ENCODE results near the gene TMEM134.
"Not testable (repeated sequence)": the region's sequence is repeated elsewhere in the genome, so short reads cannot be mapped to it uniquely, and the experiment has no call there.

Gene TMEM134

GRCh38 chr11:67485873-67486361 is 16.9 kb upstream of the TMEM134 start:
- not testable (repeated sequence) for DNase-seq (ENCODE audit: low read depth)

- DNase-seq (ENCODE audit: low read depth) = peak; percentile 48
These were observed 15.8 kb upstream of the TMEM134 start for GRCh38 chr11:67484847-67485311.

GRCh38 chr11:67483831-67484665 is 15.0 kb upstream of the TMEM134 start:
- DNase-seq (ENCODE audit: low read depth) = no peak

GRCh38 chr11:67482827-67483798 is 14.1 kb upstream of the TMEM134 start, which contains the start of gene AIP:
Gene AIP, plus strand, starts transcription at chr11:67483026. Its CDS starts 133 bp downstream, at chr11:67483159.
- DNase-seq (ENCODE audit: low read depth) = peak; percentile 94

- no peak for DNase-seq (ENCODE audit: low read depth)
These were observed 13.3 kb upstream of the TMEM134 start for GRCh38 chr11:67482275-67482826.

GRCh38 chr11:67477344-67478050 is 8.4 kb upstream of the TMEM134 start:
- not testable (repeated sequence) for DNase-seq (ENCODE audit: low read depth)

GRCh38 chr11:67476692-67477091 is 7.6 kb upstream of the TMEM134 start:
- DNase-seq (ENCODE audit: low read depth) = not testable (repeated sequence)

- no peak for DNase-seq (ENCODE audit: low read depth)
These were observed 3.8 kb upstream of the TMEM134 start for GRCh38 chr11:67472882-67473281.

- no peak for DNase-seq (ENCODE audit: low read depth)
These were observed 1.4 kb upstream of the TMEM134 start for GRCh38 chr11:67470337-67471002.

GRCh38 chr11:67469508-67469811 is 409 bp upstream of the TMEM134 start:
- DNase-seq (ENCODE audit: low read depth) = no peak

GRCh38 chr11:67468456-67468758 is 644 bp downstream of the TMEM134 start:
- no peak for DNase-seq (ENCODE audit: low read depth)

GRCh38 chr11:67468056-67468455 is 995 bp downstream of the TMEM134 start:
- DNase-seq (ENCODE audit: low read depth) = no peak

- DNase-seq (ENCODE audit: low read depth) = no peak
These were observed 1.9 kb downstream of the TMEM134 start for GRCh38 chr11:67466962-67467771.

GRCh38 chr11:67466367-67466766 is 2.7 kb downstream of the TMEM134 start:
- no peak for DNase-seq (ENCODE audit: low read depth)

GRCh38 chr11:67465530-67465929 is 3.5 kb downstream of the TMEM134 start:
- DNase-seq (ENCODE audit: low read depth) = not testable (repeated sequence)

GRCh38 chr11:67465189-67465510 is 3.9 kb downstream of the TMEM134 start:
- DNase-seq (ENCODE audit: low read depth) = no peak

GRCh38 chr11:67464411-67465188 is 4.5 kb downstream of the TMEM134 start:
- peak; percentile 86 for DNase-seq (ENCODE audit: low read depth)

- no peak for DNase-seq (ENCODE audit: low read depth)
These were observed 5.2 kb downstream of the TMEM134 start for GRCh38 chr11:67463680-67464410.

- DNase-seq (ENCODE audit: low read depth) = no peak
These were observed 5.9 kb downstream of the TMEM134 start for GRCh38 chr11:67463186-67463585.
